NCI-H748 (cell line): ENCODE results near the gene RCAN1.

Source experiments
- DNase-seq: peaks from one replicate; lab custom pipeline; 2025; ENCODE audit not compliant: unreplicated experiment; lab: John Stamatoyannopoulos, UW

RCAN1 gene

GRCh38 chr21:34614628-34615486 is at the start of gene RCAN1:
Gene RCAN1, minus strand, starts transcription at chr21:34615113. Its CDS starts 102 bp downstream, at chr21:34615011.
- DNase-seq: peak; percentile 95

GRCh38 chr21:34661848-34662247 is 46.9 kb upstream of the RCAN1 start:
- no peak for DNase-seq

DNA sequence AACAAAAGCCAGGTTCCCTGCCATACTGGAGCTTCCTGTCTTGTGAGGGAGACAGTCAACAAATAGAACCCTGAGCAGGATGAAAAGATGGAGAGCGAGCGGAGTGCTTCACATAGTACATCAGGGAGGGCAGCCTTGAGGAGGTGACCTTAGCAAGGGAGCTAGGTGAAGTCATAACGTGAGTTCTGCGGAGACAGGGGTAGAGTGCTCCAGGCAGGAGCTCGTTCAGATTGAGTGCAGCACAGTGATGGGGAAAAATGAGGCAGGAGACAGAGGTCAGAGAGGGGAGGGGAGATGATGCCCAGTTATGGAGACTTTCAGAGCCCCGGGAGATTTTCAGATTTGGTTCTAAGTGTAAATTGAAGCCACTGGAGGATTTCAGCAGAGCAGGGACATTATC is 38.6 kb upstream of the RCAN1 start:
- no peak for DNase-seq

GRCh38 chr21:34651642-34652041 is 36.7 kb upstream of the RCAN1 start:
- no peak for DNase-seq

- DNase-seq: no peak
These were observed 36.0 kb upstream of the RCAN1 start for GRCh38 chr21:34650861-34651431.

DNA sequence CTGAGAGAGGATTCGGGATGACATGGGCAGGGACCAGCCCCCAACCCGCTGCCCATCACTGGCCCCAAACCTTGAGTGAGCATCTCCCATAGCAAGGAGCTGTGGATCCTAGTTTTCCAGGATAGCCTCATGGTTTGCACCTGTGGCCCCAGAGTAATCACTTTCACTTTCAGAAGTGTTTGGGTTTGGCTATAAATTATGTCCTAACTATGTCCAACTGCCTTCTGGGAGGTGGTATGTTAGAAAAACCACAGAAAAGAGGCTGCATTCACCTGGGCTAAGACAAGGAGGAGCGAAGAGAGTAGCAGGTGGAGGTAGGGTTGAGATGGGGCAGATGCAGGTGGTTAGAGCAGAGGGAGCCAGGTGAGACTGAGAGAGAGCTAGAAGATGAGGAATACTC is 34.5 kb upstream of the RCAN1 start:
- no peak for DNase-seq

GRCh38 chr21:34648739-34649297 is 33.9 kb upstream of the RCAN1 start:
- DNase-seq: peak; percentile 57

DNA sequence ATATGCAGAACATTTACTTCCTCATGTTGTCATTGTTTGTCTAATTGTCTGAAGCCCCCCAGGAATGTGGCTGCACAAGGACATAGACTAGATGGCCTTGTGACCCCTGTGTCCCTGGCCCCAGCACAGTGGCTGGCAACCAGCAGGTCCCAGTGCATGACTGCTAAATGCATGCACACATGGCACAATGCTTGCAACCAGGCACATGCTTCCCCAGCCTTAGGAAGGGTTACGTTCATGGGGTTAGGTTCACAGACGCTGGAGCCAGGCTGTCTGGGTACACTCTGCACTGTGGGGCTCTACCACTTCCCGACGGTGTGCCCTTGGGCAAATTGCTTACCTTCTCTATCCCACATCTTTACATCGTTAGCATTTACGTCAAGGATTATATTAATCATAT is 32.6 kb upstream of the RCAN1 start:
- DNase-seq: no peak

GRCh38 chr21:34644825-34645224 is 29.9 kb upstream of the RCAN1 start:
- no peak for DNase-seq

- DNase-seq: no peak
These were observed 27.5 kb upstream of the RCAN1 start for GRCh38 chr21:34642211-34643075.

- DNase-seq: no peak
These were observed 25.9 kb upstream of the RCAN1 start for GRCh38 chr21:34640858-34641257.

GRCh38 chr21:34639882-34640788 is 25.2 kb upstream of the RCAN1 start:
- no peak for DNase-seq

- no peak for DNase-seq
These were observed 24.3 kb upstream of the RCAN1 start for GRCh38 chr21:34639250-34639649.

DNA sequence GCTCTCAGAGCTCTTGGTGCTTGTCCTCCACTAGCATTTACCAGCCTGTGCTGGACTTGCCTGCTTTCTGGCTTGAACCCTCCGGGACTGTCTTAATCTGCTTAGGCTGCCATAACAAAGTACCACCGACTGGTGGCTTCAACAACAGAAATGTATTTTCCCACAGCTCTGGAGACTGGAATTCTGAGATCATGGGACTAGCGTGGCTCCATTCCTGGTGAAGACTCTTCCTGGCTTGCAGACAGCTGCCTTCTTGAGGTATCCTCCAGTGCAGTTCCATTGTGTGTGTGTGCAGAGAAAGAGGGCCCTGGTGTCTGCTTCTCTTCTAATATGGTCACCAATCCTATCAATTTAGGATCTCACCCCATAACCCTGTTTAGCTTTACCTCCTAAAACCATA is 22.0 kb upstream of the RCAN1 start:
- DNase-seq: no peak

- peak; percentile 20 for DNase-seq
These were observed 20.4 kb upstream of the RCAN1 start for GRCh38 chr21:34635307-34635706.

DNA sequence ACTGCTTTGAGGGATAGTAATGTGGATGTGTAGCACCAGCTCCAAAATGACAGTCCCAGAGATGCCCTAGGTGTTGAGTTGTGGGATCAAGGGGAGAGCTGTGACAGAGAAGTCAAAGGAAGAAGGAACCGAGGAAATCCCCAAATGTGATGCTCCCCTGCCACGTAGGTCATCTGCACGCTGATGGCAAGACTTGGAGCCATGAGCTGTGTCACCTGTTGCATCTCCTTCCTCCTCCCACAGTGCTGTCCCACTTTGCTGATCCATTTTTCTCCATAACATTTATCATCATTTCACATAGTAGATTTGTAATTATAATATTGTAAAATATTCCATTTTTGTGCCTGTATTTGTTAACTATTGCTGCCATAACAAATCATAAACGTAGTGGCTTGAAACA is 17.6 kb upstream of the RCAN1 start:
- DNase-seq: no peak

DNA sequence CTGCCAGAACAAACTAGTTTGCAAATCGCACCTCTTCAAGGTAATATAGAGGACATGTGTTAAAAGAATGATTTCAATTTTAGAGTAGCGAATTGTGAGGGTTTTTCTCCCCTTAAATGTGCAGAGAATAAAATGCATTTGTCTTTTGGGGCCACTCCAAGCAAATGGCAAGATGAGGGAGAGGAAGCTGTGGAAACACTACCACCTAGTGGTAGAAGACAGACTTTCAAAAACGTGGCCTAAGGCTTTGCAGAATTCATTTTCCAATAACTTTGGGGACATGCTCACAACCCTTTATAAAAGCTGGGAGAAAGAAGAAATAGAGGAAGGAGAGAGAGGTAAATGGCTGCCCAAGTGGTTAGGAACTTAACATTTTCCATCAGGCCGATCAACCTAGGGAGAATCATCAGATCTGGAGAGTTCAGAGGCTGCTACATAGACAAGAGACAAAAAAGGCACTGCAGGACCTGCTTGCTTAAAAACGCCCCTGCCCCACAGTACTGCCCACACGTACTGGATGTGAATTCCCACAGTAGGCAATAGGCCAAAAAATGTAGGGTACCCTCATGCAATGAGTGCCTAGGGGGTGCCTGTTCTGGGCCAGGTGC is 15.7 kb upstream of the RCAN1 start:
- peak; percentile 62 for DNase-seq

GRCh38 chr21:34626131-34626530 is 11.2 kb upstream of the RCAN1 start:
- no peak for DNase-seq

DNA sequence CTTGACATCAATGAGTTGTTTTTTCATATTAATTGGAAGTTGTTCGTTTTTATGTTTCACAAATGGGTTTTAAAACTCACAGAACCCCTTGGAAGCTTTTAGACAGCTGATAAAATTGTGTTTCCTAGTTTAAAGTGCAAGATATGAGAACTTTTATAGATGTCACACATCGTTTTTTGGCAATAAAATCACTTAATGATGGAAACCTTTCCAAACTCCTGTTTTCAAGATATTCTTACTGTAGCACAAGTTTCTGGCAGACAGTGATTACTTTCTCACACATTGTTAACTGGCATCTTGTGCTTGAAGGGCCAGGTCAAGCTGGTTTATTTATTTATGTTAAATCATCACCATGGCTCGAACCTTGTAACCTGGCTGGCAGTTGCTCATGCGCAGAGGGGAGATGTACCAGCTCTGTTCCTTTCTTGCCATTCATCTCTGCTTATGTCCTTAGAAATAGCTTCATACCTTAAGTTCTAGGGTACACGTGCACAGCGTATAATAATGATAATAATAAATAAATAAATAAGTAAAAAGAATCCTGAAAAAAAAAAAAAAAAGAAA is 10.2 kb upstream of the RCAN1 start:
- no peak for DNase-seq

- DNase-seq: no peak
These were observed 8.6 kb upstream of the RCAN1 start for GRCh38 chr21:34623516-34623915.
